ENCODE results near the gene TAF3.

- no peak for TF ChIP-seq CTCF (IDR thresholded peaks at IDR 0.05)
- no peak for TF ChIP-seq POLR2A (IDR thresholded peaks at IDR 0.05)
Measured at GRCh38 chr10:7817984-7818294, 366 bp upstream of the TAF3 start.
